OCI-LY7 (cell line): Measurements from ENCODE around the gene GALNT10. TPM values are rescaled to one million over a fixed set of nuclear protein-coding genes. Genes with fewer than 3 reads are reported as not detected.

Experiments used
- BruUV-seq: library from RNA; stranded (reverse); fragments of 400-500 nt; replicated peaks from 2 replicates; lab custom pipeline; 2021; lab: Mats Ljungman, UMichigan
- CTCF ChIA-PET: fragments of 300-600 bp; sonication (Branson Sonifier 250); formaldehyde crosslinking; loops from one replicate; lab custom pipeline; 2022; ENCODE audit warnings: antibody characterized with exemption; ENCODE audit not compliant: unreplicated experiment; lab: Charles Lee
- POLR2A ChIA-PET: fragments of 300-600 bp; sonication (Branson Sonifier 250); formaldehyde crosslinking; loops from one replicate; lab custom pipeline; 2022; ENCODE audit warnings: antibody characterized with exemption; lab: Charles Lee
- DNase-seq: peaks from one replicate; pipeline ENCODE4 v3.0.0-alpha.2; 2015; ENCODE audit warnings: low spot score
- H2AFZ ChIP-seq: fragments of 200-600 bp; sonication (generic), shearing (Covaris generic); 2 replicates; pipeline ENCODE4 v1.6.1; 2014; ENCODE audit warnings: mild to moderate bottlenecking, antibody characterized with exemption, low read length, moderate library complexity
- H3K27ac ChIP-seq: fragments of 200-600 bp; sonication (generic); 2 replicates; pipeline ENCODE4 v1.5.1; 2014; ENCODE audit warnings: mixed run types, low read depth, mild to moderate bottlenecking, moderate library complexity, low read length, inconsistent platforms; ENCODE audit not compliant: poor library complexity, severe bottlenecking
- H3K36me3 ChIP-seq: fragments of 200-600 bp; sonication (generic); 2 replicates; pipeline ENCODE4 v1.6.1; 2014; ENCODE audit warnings: mild to moderate bottlenecking, antibody characterized with exemption, low read length, moderate library complexity, mixed read lengths; ENCODE audit not compliant: insufficient read depth
- H3K4me1 ChIP-seq: fragments of 200-600 bp; sonication (generic); 2 replicates; pipeline ENCODE4 v1.5.1; 2014; ENCODE audit warnings: mild to moderate bottlenecking, low read length; ENCODE audit not compliant: insufficient read depth, poor library complexity, severe bottlenecking
- H3K4me2 ChIP-seq: fragments of 200-600 bp; sonication (generic); 2 replicates; pipeline ENCODE4 v1.6.1; 2014; ENCODE audit warnings: mild to moderate bottlenecking, low read length
- H3K4me3 ChIP-seq: fragments of 200-600 bp; sonication (generic); 2 replicates; pipeline ENCODE4 v1.5.1; 2014; ENCODE audit warnings: mild to moderate bottlenecking, low read depth, low read length; ENCODE audit not compliant: poor library complexity, severe bottlenecking
- H3K79me2 ChIP-seq: fragments of 200-600 bp; sonication (generic); 2 replicates; pipeline ENCODE4 v1.6.1; 2016; ENCODE audit warnings: low read depth, mild to moderate bottlenecking, low read length, moderate library complexity, mixed read lengths; ENCODE audit not compliant: insufficient read depth
- H3K9me2 ChIP-seq: fragments of 200-600 bp; sonication (generic); 2 replicates; pipeline ENCODE4 v1.6.1; 2016; ENCODE audit warnings: mild to moderate bottlenecking, low read length, mixed read lengths; ENCODE audit not compliant: insufficient read depth
- H3K9me3 ChIP-seq: fragments of 200-600 bp; sonication (generic); 2 replicates; pipeline ENCODE4 v1.6.1; 2014; ENCODE audit warnings: mild to moderate bottlenecking, mixed run types, low read length, mixed read lengths
- H4K20me1 ChIP-seq: fragments of 200-600 bp; sonication (generic); 2 replicates; pipeline ENCODE4 v1.6.1; 2014; ENCODE audit warnings: mild to moderate bottlenecking, antibody characterized with exemption, low read length, moderate library complexity, mixed read lengths; ENCODE audit not compliant: insufficient read depth
- EZH2phosphoT487 ChIP-seq: fragments of 200-600 bp; sonication (generic); IDR thresholded peaks from 2 replicates; pipeline ENCODE4 v1.6.1; 2018; ENCODE audit warnings: low read depth, borderline replicate concordance, mild to moderate bottlenecking, mixed run types, antibody characterized with exemption, low read length, moderate library complexity, mixed read lengths
- intact Hi-C: fragments of 100-400 bp; cut with micrococcal nuclease; formaldehyde crosslinking; loops from one replicate; pipeline ENCODE4 v1.10.0; 2022; ENCODE audit not compliant: unreplicated experiment
- total RNA-seq, 2 experiments: library from RNA; depleted of rRNA in 1 of 2; stranded (reverse); fragments of >200 nt in 1 of 2; shearing (Covaris generic) in 1 of 2; gene quantifications; 2 replicates each; pipeline ENCODE4 v1.2.3, GENCODE V29; 2014 to 2022
- TF ChIP-seq, protein P1 (sequence below): fragments of 200-600 bp; sonication (generic); conservative IDR thresholded peaks from 2 replicates; pipeline ENCODE4 v1.5.1; 2014; ENCODE audit warnings: mild to moderate bottlenecking, antibody characterized with exemption, low read length, moderate library complexity, mixed read lengths

Gene GALNT10
- total RNA-seq, 2 experiments from 2014 or later: 7.3 to 20.6 TPM

DNA sequence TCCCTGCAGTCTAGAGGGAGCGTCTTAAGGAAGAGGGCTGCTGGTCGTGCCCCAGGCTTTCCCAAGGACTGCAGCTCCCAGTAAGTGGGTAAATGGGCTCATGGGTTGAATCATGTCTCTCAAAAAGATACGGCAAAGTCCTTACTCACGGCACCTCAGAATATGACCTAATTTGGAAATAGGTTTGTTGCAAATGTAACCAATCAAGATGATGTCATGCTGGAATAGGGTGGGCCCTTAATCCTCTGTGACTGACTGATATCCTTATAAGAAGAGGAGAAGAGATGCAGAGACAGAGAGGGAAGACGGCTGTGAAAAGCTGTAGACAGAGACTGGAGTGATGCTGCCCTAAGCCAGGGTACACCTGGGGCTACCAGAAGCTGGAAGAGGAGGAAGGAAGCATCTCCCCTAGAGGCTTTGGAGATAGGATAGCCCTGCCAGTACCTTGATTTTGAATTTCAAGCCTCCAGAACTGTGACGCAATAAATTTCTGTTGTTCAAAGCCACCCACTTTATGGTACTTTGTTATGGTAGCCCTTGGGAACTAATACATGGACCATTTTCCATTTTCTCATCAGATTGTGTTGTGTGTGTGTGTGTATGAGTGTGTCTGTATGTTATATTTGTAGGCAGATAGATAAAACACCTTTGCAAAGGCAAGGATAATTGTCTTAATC, 15.0 kb downstream of the GALNT10 start:
- no peak for TF ChIP-seq EZH2phosphoT487
- TF ChIP-seq, protein P1, sequence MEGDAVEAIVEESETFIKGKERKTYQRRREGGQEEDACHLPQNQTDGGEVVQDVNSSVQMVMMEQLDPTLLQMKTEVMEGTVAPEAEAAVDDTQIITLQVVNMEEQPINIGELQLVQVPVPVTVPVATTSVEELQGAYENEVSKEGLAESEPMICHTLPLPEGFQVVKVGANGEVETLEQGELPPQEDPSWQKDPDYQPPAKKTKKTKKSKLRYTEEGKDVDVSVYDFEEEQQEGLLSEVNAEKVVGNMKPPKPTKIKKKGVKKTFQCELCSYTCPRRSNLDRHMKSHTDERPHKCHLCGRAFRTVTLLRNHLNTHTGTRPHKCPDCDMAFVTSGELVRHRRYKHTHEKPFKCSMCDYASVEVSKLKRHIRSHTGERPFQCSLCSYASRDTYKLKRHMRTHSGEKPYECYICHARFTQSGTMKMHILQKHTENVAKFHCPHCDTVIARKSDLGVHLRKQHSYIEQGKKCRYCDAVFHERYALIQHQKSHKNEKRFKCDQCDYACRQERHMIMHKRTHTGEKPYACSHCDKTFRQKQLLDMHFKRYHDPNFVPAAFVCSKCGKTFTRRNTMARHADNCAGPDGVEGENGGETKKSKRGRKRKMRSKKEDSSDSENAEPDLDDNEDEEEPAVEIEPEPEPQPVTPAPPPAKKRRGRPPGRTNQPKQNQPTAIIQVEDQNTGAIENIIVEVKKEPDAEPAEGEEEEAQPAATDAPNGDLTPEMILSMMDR: no peak
- no peak overlapping the region for H3K4me2 ChIP-seq
- H3K4me3 ChIP-seq: no peak overlapping the region
- H4K20me1 ChIP-seq: no peaks in the 10 kb centered on the region; the same call in 1 of the 2 replicates
- no TSS peak for BruUV-seq
- H3K9me2 ChIP-seq: no peaks in the 10 kb centered on the region
- H2AFZ ChIP-seq: no peak overlapping the region
- ChIA-PET POLR2A (interaction anchor here (0.6 to 1.0 kb wide), 3 partner anchors 11 to 427 kb away, joined by 3 read pairs; no protein-coding TSS in a partner anchor), CTCF (no interaction called here)
- H3K9me3 ChIP-seq: no peaks in the 10 kb centered on the region
- H3K79me2 ChIP-seq: no peaks in the 10 kb centered on the region
- no peaks in the 10 kb centered on the region for H3K36me3 ChIP-seq
- no peaks in the 10 kb centered on the region for H3K4me1 ChIP-seq
- intact Hi-C loops: no loop called here
- no peak for DNase-seq
- no peak overlapping the region for H3K27ac ChIP-seq

DNA sequence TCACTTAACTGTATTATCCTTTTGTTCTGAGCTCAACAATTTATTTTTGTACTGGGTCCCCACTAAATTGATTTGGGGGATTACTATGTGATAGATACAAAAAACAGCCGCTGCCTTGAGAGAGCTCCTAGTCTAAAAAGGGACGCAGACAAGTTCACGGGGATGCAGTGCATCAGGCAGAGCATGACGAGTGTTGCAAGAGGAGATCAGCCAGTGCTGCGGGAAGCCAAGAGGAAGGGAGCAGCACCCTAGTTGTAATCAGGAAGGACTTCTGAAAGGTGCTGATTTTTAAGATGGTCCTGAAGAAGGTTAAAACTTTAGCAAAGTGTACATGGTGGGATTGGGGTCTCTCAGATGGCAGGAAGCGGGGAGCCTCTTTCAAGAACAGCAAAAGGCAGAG, 15.8 kb downstream of the GALNT10 start:
- Histone ChIP-seq H2AFZ (no peak overlapping the region), H3K9me2 (no peaks in the 10 kb centered on the region), H3K79me2 (no peaks in the 10 kb centered on the region), H3K4me1 (no peaks in the 10 kb centered on the region), H3K9me3 (no peaks in the 10 kb centered on the region), H3K4me3 (no peak overlapping the region), H3K36me3 (no peaks in the 10 kb centered on the region), H3K4me2 (no peak overlapping the region), H4K20me1 (no peaks in the 10 kb centered on the region; the same call in 1 of the 2 replicates), H3K27ac (no peak overlapping the region)
- CTCF ChIA-PET: no interaction called here
- DNase-seq: no peak
- intact Hi-C loops: no loop called here
- BruUV-seq: no TSS peak
- POLR2A ChIA-PET: interaction anchor here (0.6 to 1.0 kb wide), 2 partner anchors 12 to 427 kb away, joined by 3 read pairs; no protein-coding TSS in a partner anchor
- TF ChIP-seq EZH2phosphoT487: no peak
- TF ChIP-seq, protein P1: no peak

DNA sequence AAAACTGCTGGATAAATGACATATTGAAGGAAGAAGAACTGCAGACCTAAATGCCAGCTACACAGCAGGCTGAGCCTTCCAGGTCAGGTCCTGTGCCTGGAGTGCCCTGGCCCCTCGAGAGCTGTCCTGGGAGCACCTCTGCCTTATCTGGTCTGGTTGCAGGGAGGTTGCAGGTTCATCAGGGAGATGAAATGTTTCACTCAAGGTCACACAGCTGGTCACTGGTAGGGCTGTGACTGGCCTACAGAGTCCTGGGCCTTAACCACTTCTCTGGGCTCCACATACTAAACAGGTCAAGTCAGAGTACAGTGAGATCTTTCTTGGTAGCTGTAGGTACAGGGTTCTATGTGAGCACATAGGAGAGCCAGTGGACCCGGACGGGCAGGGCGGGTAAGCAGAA, 16.7 kb downstream of the GALNT10 start:
- Histone ChIP-seq H3K27ac (no peak overlapping the region), H3K4me2 (no peak overlapping the region), H3K36me3 (no peaks in the 10 kb centered on the region), H3K9me3 (no peaks in the 10 kb centered on the region), H3K4me1 (no peaks in the 10 kb centered on the region), H3K79me2 (no peaks in the 10 kb centered on the region), H4K20me1 (no peaks in the 10 kb centered on the region; the same call in 1 of the 2 replicates), H3K4me3 (no peak overlapping the region), H3K9me2 (no peaks in the 10 kb centered on the region), H2AFZ (no peak overlapping the region)
- CTCF ChIA-PET: no interaction called here
- no TSS peak for BruUV-seq
- intact Hi-C loops: no loop called here
- DNase-seq: no peak
- POLR2A ChIA-PET: no interaction called here
- TF ChIP-seq, protein P1: no peak
- TF ChIP-seq EZH2phosphoT487: no peak
